KMS-11 (cell line): Measurements from ENCODE around the gene RSL1D1.

Source experiments
- H2AFZ ChIP-seq: fragments of 200-600 bp; sonication (generic); 2 replicates; pipeline ENCODE4 v1.6.1; 2016; ENCODE audit warnings: antibody characterized with exemption, mixed run types, low read depth
- H3K27ac ChIP-seq: fragments of 200-600 bp; sonication (generic); 2 replicates; pipeline ENCODE4 v1.6.1; 2016; ENCODE audit warnings: mild to moderate bottlenecking, mixed run types
- H3K27me3 ChIP-seq: fragments of 200-600 bp; sonication (generic); 2 replicates; pipeline ENCODE4 v1.6.1; 2017; ENCODE audit warnings: mild to moderate bottlenecking, low read depth, mixed run types, moderate library complexity; ENCODE audit not compliant: insufficient read depth
- H3K36me3 ChIP-seq: fragments of 200-600 bp; sonication (generic); 2 replicates; pipeline ENCODE4 v1.6.1; 2017; ENCODE audit warnings: mild to moderate bottlenecking, mixed run types; ENCODE audit not compliant: insufficient read depth
- H3K4me1 ChIP-seq: fragments of 200-600 bp; sonication (generic); 2 replicates; pipeline ENCODE4 v1.6.1; 2016; ENCODE audit warnings: mild to moderate bottlenecking, low read depth, mixed run types; ENCODE audit not compliant: poor library complexity, severe bottlenecking
- H3K4me2 ChIP-seq: fragments of 200-600 bp; sonication (generic); 2 replicates; pipeline ENCODE4 v1.7.0; 2016; ENCODE audit warnings: mild to moderate bottlenecking, mixed run types
- H3K4me3 ChIP-seq: fragments of 200-600 bp; sonication (generic); IDR thresholded peaks from 2 replicates; pipeline ENCODE4 v1.6.1; 2017; ENCODE audit warnings: low read depth, low read length, mixed read lengths; ENCODE audit not compliant: insufficient read depth
- H3K79me2 ChIP-seq: fragments of 200-600 bp; sonication (generic); 2 replicates; pipeline ENCODE4 v1.6.1; 2016; ENCODE audit warnings: low read depth, mixed run types; ENCODE audit not compliant: insufficient read depth
- H3K9ac ChIP-seq: fragments of 200-600 bp; sonication (generic); 2 replicates; pipeline ENCODE4 v1.6.1; 2016; ENCODE audit warnings: mild to moderate bottlenecking, mixed run types
- H4K20me1 ChIP-seq: fragments of 200-600 bp; sonication (generic); 2 replicates; pipeline ENCODE4 v1.6.1; 2016; ENCODE audit warnings: mild to moderate bottlenecking, mixed run types; ENCODE audit not compliant: insufficient read depth
- CTCF ChIP-seq: fragments of 200-600 bp; sonication (generic); conservative IDR thresholded peaks from 2 replicates; pipeline ENCODE4 v1.6.1; 2017; ENCODE audit warnings: low read depth, mild to moderate bottlenecking, antibody characterized with exemption, low read length, moderate library complexity, mixed read lengths

RSL1D1 gene

GRCh38 chr16:11844499-11844898, 6.8 kb downstream of the RSL1D1 start:
- no peak overlapping the region for H3K4me3 ChIP-seq
- no peaks in the 10 kb centered on the region for H3K27me3 ChIP-seq
- peaks cover 70% of the 10 kb centered on the region for H3K79me2 ChIP-seq
- H2AFZ ChIP-seq: no peak overlapping the region
- no peak overlapping the region for H3K27ac ChIP-seq
- H3K4me1 ChIP-seq: peaks cover 26% of the 10 kb centered on the region
- no peak overlapping the region for H3K4me2 ChIP-seq
- peaks cover 65% of the 10 kb centered on the region for H3K36me3 ChIP-seq
- TF ChIP-seq CTCF: no peak
- 0 out of 2 replicates have a peak, but pooled peaks cover 12% of the 10 kb centered on the region for H4K20me1 ChIP-seq
- H3K9ac ChIP-seq: no peak overlapping the region

GRCh38 chr16:11843861-11844260, 7.5 kb downstream of the RSL1D1 start:
- H3K27ac ChIP-seq: no peak overlapping the region
- no peak for TF ChIP-seq CTCF
- peaks cover 64% of the 10 kb centered on the region for H3K79me2 ChIP-seq

GRCh38 chr16:11843206-11843605, 8.1 kb downstream of the RSL1D1 start:
- H3K27ac ChIP-seq: no peak overlapping the region
- peaks cover 57% of the 10 kb centered on the region for H3K79me2 ChIP-seq
- H3K27me3 ChIP-seq: no peaks in the 10 kb centered on the region
- no peak overlapping the region for H3K4me2 ChIP-seq
- H3K4me3 ChIP-seq: no peak overlapping the region
- H4K20me1 ChIP-seq: 0 out of 2 replicates have a peak, but pooled peaks cover 10% of the 10 kb centered on the region
- H3K4me1 ChIP-seq: peaks cover 14% of the 10 kb centered on the region
- TF ChIP-seq CTCF: no peak
- H3K36me3 ChIP-seq: peaks cover 57% of the 10 kb centered on the region
- no peak overlapping the region for H2AFZ ChIP-seq
- no peak overlapping the region for H3K9ac ChIP-seq

More at GRCh38 chr16:11843861-11844260, 7.5 kb downstream of the RSL1D1 start:
- Histone ChIP-seq H2AFZ (no peak overlapping the region), H3K4me2 (no peak overlapping the region), H4K20me1 (0 out of 2 replicates have a peak, but pooled peaks cover 12% of the 10 kb centered on the region), H3K27me3 (no peaks in the 10 kb centered on the region), H3K36me3 (peaks cover 59% of the 10 kb centered on the region), H3K4me1 (peaks cover 20% of the 10 kb centered on the region), H3K9ac (no peak overlapping the region), H3K4me3 (no peak overlapping the region)

DNA sequence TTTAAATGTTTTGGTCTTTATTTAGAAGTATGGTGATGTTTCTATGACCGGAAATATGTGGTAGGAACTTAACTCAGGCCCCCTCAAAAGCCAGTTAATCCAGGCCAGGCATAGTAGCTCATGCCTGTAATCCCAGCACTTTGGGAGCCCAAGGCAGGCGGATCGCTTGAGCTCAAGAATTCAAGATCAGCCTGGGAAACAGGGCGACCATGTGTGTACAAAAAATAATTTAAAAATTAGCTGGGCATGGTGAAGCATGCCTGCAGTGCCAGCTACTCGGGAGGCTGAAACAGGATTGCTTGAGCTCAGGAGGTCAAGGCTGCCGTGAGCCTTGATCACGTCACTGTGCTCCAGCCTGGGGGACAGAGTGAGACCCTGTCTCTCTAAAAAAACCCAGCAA, 10.3 kb downstream of the RSL1D1 start:
- Histone ChIP-seq H3K4me3 (no peak overlapping the region), H3K27ac (no peak overlapping the region), H3K36me3 (peaks cover 48% of the 10 kb centered on the region), H4K20me1 (0 out of 2 replicates have a peak, but pooled peaks cover 6% of the 10 kb centered on the region), H2AFZ (no peak overlapping the region), H3K4me2 (no peak overlapping the region), H3K79me2 (peaks cover 36% of the 10 kb centered on the region; the same call in 1 of the 2 replicates), H3K9ac (no peak overlapping the region), H3K27me3 (no peaks in the 10 kb centered on the region), H3K4me1 (peaks cover 26% of the 10 kb centered on the region)
- TF ChIP-seq CTCF: no peak
